Liver (tissue), 9 donors: Measurements from ENCODE around the gene MPDZ. TPM values are rescaled to one million over a fixed set of nuclear protein-coding genes. Genes with fewer than 3 reads are reported as not detected.
A peak's percentile ranks its signal among the peaks of the same experiment; 100 is the strongest.

ENCODE experiments used
- DNase-seq: peaks from one replicate; pipeline ENCODE4 v3.0.0-alpha.2; 2017; ENCODE audit warnings: low spot score
- H3K27ac ChIP-seq, 2 donors: one replicate each; pipeline ENCODE4 v1.7.0; 2013; ENCODE audit warnings: inconsistent platforms in 2 of 2, low read length in 2 of 2, control low read depth in 1 of 2, low read depth in 1 of 2, mild to moderate bottlenecking in 1 of 2
- H3K27me3 ChIP-seq, 4 donors: one replicate each; pipeline versions ENCODE4 v1.6.1 to v1.7.0; 2013; ENCODE audit warnings: low read length in 3 of 4, inconsistent platforms in 1 of 4, mild to moderate bottlenecking in 1 of 4, moderate library complexity in 1 of 4; ENCODE audit not compliant: control insufficient read depth in 4 of 4, insufficient read depth in 4 of 4
- H3K36me3 ChIP-seq, 4 donors: one replicate each; pipeline versions ENCODE4 v1.6.1 to v1.7.0; 2013; ENCODE audit warnings: low read length in 3 of 4, mild to moderate bottlenecking in 3 of 4, low read depth in 1 of 4, moderate library complexity in 1 of 4; ENCODE audit not compliant: control insufficient read depth in 4 of 4, insufficient read depth in 3 of 4
- H3K4me1 ChIP-seq, 4 donors: one replicate each; pipeline versions ENCODE4 v1.6.1 to v1.7.0; 2013; ENCODE audit warnings: low read length in 3 of 4, mild to moderate bottlenecking in 3 of 4, moderate library complexity in 1 of 4; ENCODE audit not compliant: control insufficient read depth in 4 of 4, insufficient read depth in 4 of 4
- H3K4me3 ChIP-seq, 3 donors: one replicate each; pipeline versions ENCODE4 v1.6.1 to v1.7.0; 2013; ENCODE audit warnings: low read length in 3 of 3, control low read depth in 1 of 3, low read depth in 1 of 3, mild to moderate bottlenecking in 1 of 3
- H3K9ac ChIP-seq, 2 donors: one replicate each; pipeline ENCODE4 v1.7.0; 2013; ENCODE audit warnings: low read length in 2 of 2, mild to moderate bottlenecking in 2 of 2, moderate library complexity in 2 of 2, control low read depth in 1 of 2, low read depth in 1 of 2
- H3K9me3 ChIP-seq, 4 donors: one replicate each; pipeline versions ENCODE4 v1.6.1 to v1.7.0; 2013; ENCODE audit warnings: low read length in 3 of 4; ENCODE audit not compliant: control insufficient read depth in 4 of 4
- ATF3 ChIP-seq: IDR thresholded peaks from 2 replicates; pipeline ENCODE4 v1.6.1; 2016; ENCODE audit warnings: antibody characterized with exemption
- CTCF ChIP-seq: fragments of 150-350 bp; IDR thresholded peaks from 2 replicates; pipeline ENCODE4 v1.5.1; 2017; ENCODE audit warnings: improper control_type of control experiment, low read depth, low read length; ENCODE audit not compliant: missing input control
- EGR1 ChIP-seq, 2 donors: IDR thresholded peaks; 2 replicates each; pipeline ENCODE4 v1.6.1; 2016 to 2018; ENCODE audit warnings: antibody characterized with exemption in 2 of 2, low read depth in 2 of 2
- FOXA1 ChIP-seq: IDR thresholded peaks from 2 replicates; pipeline ENCODE4 v1.6.1; 2016; ENCODE audit warnings: antibody characterized with exemption
- FOXA2 ChIP-seq: IDR thresholded peaks from 2 replicates; pipeline ENCODE4 v1.6.1; 2016; ENCODE audit warnings: antibody characterized with exemption
- GABPA ChIP-seq, 2 donors: IDR thresholded peaks in 1 of 2; conservative IDR thresholded peaks in 1 of 2; 2 replicates each; pipeline ENCODE4 v1.6.1; 2016; ENCODE audit warnings: antibody characterized with exemption in 2 of 2, mild to moderate bottlenecking in 1 of 2, moderate library complexity in 1 of 2
- HNF4A ChIP-seq, 2 donors: conservative IDR thresholded peaks; 2 replicates each; pipeline ENCODE4 v1.6.1; 2016; ENCODE audit warnings: antibody characterized with exemption in 2 of 2, mild to moderate bottlenecking in 2 of 2
- HNF4G ChIP-seq: IDR thresholded peaks from 2 replicates; pipeline ENCODE4 v1.6.1; 2016; ENCODE audit warnings: antibody characterized with exemption
- JUND ChIP-seq, 2 donors: IDR thresholded peaks; 2 replicates each; pipeline ENCODE4 v1.6.1; 2016; ENCODE audit warnings: antibody characterized with exemption in 2 of 2
- MAX ChIP-seq: IDR thresholded peaks from 2 replicates; pipeline ENCODE4 v1.6.1; 2016; ENCODE audit warnings: antibody characterized with exemption
- NR2F2 ChIP-seq: IDR thresholded peaks from 2 replicates; pipeline ENCODE4 v1.6.1; 2016; ENCODE audit warnings: antibody characterized with exemption
- RAD21 ChIP-seq, 2 donors: IDR thresholded peaks; 2 replicates each; pipeline ENCODE4 v1.6.1; 2016; ENCODE audit warnings: antibody characterized with exemption in 2 of 2, mild to moderate bottlenecking in 2 of 2
- REST ChIP-seq: IDR thresholded peaks from 2 replicates; pipeline ENCODE4 v1.6.1; 2016; ENCODE audit warnings: antibody characterized with exemption, mild to moderate bottlenecking
- RXRA ChIP-seq, 2 donors: IDR thresholded peaks; 2 replicates each; pipeline ENCODE4 v1.6.1; 2017 to 2018; ENCODE audit warnings: antibody characterized with exemption in 2 of 2, mild to moderate bottlenecking in 1 of 2
- SP1 ChIP-seq: IDR thresholded peaks from 2 replicates; pipeline ENCODE4 v1.6.1; 2018; ENCODE audit warnings: antibody characterized with exemption, mild to moderate bottlenecking
- TAF1 ChIP-seq: conservative IDR thresholded peaks from 2 replicates; pipeline ENCODE4 v1.6.1; 2016; ENCODE audit warnings: antibody characterized with exemption, mild to moderate bottlenecking
- YY1 ChIP-seq: IDR thresholded peaks from 2 replicates; pipeline ENCODE4 v1.6.1; 2016; ENCODE audit warnings: antibody characterized with exemption, mild to moderate bottlenecking
- ZBTB33 ChIP-seq: IDR thresholded peaks from 2 replicates; pipeline ENCODE4 v1.6.1; 2016; ENCODE audit warnings: antibody characterized with exemption
- WGBS: extraction: QIAGEN DNeasy Blood & Tissue Kit; methylation state at CpG from one replicate; pipeline ENCODE4 v1.1.7; 2013; 5-methylcytosine and 5-hydroxymethylcytosine counted together
- polyA plus RNA-seq, 2 donors: library from polyadenylated mRNA; stranded (reverse) in 1 of 2; unstranded in 1 of 2; fragments of 200-250 nt in 1 of 2; fragments of >200 nt in 1 of 2; fragmentation: Nextera tagmentation in 1 of 2; extraction: Ambion mirVana in 1 of 2; gene quantifications; one replicate each; pipeline versions ENCODE4 v1.2.1 to v1.2.3, GENCODE V29; 2013 to 2015
- total RNA-seq, 2 donors: library from RNA; depleted of rRNA; stranded (reverse); fragments of >200 nt; gene quantifications; one replicate each; pipeline ENCODE4 v1.2.3, GENCODE V29; 2014
- donor health status: healthy.
- donor health status: healthy.
- donor health status: healthy.
- donor health status: healthy.
- donor health status: healthy.

MPDZ gene
- total and polyA plus RNA-seq, 4 donors, result 20.3 to 71.2 (median 30.2) TPM

- TF ChIP-seq REST, result no peak
- no peak for TF ChIP-seq NR2F2
- no peak for TF ChIP-seq HNF4G
- TF ChIP-seq EGR1 (IDR thresholded peaks at IDR 0.05; ENCODE audit: low read depth in 2 of 2), result no peak
- no peak for TF ChIP-seq YY1
- TF ChIP-seq CTCF, result no peak
- no peak for TF ChIP-seq JUND (IDR thresholded peaks at IDR 0.05)
- no peak for TF ChIP-seq FOXA2
- TF ChIP-seq RAD21 (IDR thresholded peaks at IDR 0.05), result no peak
- no peak for TF ChIP-seq MAX
Measured at GRCh38 chr9:13181652-13182051, 97.8 kb downstream of the MPDZ start (continued).

GRCh38 chr9:13179257-13179656, 100.2 kb downstream of the MPDZ start:
- DNase-seq, result no peak
- H3K27me3 ChIP-seq, result no peaks in the 10 kb centered on the region
- WGBS, result 44% methylated on average over 3 of the region's 3 CpGs
- peak overlapping the region in 1 of 2 donors; percentile 55 for H3K9ac ChIP-seq
- H3K36me3 ChIP-seq, result no peaks in the 10 kb centered on the region
- H3K4me3 ChIP-seq, result no peak overlapping the region
- peaks cover 2 to 25% (median 13%) of the 10 kb centered on the region in 4 donors for H3K4me1 ChIP-seq
- TF ChIP-seq CTCF (no peak), EGR1 (IDR thresholded peaks at IDR 0.05; ENCODE audit: low read depth in 2 of 2) (no peak), FOXA2 (no peak), JUND (IDR thresholded peaks at IDR 0.05) (no peak), MAX (no peak), ATF3 (no peak), REST (no peak), NR2F2 (no peak), HNF4G (no peak), RAD21 (IDR thresholded peaks at IDR 0.05) (no peak), FOXA1 (no peak), ZBTB33 (no peak), HNF4A (conservative IDR thresholded peaks at IDR 0.05) (no peak), GABPA (IDR thresholded peaks at IDR 0.05 in 1 of 2, conservative IDR thresholded peaks at IDR 0.05 in 1 of 2) (no peak), SP1 (no peak), YY1 (no peak), RXRA (IDR thresholded peaks at IDR 0.05) (no peak), TAF1 (no peak)
- no peaks in the 10 kb centered on the region for H3K9me3 ChIP-seq
- no peak overlapping the region for H3K27ac ChIP-seq
